Measurements from ENCODE around the gene TRIO. TPM values are rescaled to one million over a fixed set of nuclear protein-coding genes. Genes with fewer than 3 reads are reported as not detected.
A peak's percentile ranks its signal among the peaks of the same experiment; 100 is the strongest.

Gene TRIO
- total RNA-seq, 1 experiment from 2014 or later, result 99.6 TPM

DNA sequence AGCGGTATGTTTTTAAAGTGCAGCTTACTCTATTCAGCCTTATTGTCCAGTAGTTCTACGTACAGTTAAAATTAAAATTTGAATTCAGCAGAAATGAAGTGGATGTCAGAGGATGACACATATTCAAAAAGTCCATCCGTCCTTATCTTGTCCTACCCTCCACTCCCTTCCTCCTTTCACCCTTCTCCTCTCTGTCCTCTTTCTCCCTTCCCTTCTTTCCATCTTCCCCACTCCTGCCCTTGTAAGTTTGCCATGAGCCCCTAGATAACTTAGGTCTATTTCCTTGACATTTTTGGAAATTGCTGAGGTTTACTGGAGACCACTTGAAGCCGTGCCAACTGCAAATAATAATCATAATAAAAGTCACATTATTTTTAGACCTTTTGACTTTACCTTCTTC, 67.6 kb downstream of the TRIO start:
- Histone ChIP-seq H3K4me3 (no peak overlapping the region), H3K27ac (no peak overlapping the region), H3K4me1 (replicated peaks) (peaks cover 52% of the 10 kb centered on the region), H3K36me3 (0 out of 2 replicates have a peak, but pooled peaks cover 3% of the 10 kb centered on the region), H3K27me3 (replicated peaks) (no peaks in the 10 kb centered on the region), H3K9me3 (replicated peaks) (no peaks in the 10 kb centered on the region)
- no peak for DNase-seq (ENCODE audit: low read depth in 1 of 2, low spot score in 2 of 2)

DNA sequence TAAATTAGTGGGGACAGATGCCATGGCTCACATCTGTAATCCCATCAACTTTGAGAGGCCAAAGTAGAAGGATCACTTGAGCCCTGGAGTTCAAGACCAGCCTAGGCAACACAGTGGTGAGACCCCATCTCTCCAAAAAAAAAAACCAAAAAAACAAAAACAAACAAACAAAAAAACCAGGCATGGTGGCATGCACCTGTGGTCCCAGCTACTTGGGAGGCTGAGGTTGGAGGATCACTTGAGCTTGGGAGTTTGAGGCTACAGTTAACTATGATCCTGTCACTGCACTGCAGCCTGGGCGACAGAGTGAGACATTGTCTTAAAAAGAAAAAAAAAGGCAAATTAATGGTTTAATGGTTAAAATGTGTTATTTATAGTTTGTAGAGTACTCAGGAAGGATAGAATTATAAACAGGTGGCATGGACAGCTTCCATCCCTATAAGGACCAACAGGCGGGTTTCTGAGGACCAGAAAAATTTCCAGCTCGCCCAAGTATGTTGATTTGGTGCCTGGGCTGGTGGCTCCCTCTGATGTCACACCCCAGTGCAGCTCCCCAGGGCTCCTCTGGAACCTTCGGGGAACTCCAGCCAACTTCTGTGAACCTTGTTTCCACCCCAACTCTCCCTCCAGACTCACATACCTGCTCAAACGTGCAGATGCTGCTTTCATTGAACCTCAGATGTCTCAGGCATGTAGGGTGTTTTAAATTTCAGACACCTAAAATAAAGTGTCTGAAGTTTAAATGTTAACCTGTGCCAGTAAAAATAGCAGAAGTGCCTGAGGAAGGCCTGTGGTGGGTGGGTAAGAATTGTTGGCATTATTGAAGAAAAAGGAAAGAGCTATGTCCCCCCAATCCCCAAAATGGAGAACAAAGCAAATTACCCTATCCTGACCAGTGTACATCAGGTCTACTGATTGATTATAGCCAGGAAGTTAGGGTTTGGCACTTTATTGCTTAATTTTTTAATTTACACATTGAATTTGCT, 69.0 kb downstream of the TRIO start:
- Histone ChIP-seq H3K9me3 (replicated peaks) (no peaks in the 10 kb centered on the region), H3K27me3 (replicated peaks) (no peaks in the 10 kb centered on the region), H3K4me1 (replicated peaks) (peaks cover 54% of the 10 kb centered on the region), H3K27ac (no peak overlapping the region), H3K36me3 (peaks cover 7% of the 10 kb centered on the region; the same call in 1 of the 2 replicates), H3K4me3 (no peak overlapping the region)
- no peak for DNase-seq (ENCODE audit: low read depth in 1 of 2, low spot score in 2 of 2)

GRCh38 chr5:14212838-14213237, 69.7 kb downstream of the TRIO start:
- Histone ChIP-seq H3K4me1 (replicated peaks) (peaks cover 56% of the 10 kb centered on the region), H3K4me3 (no peak overlapping the region), H3K27me3 (replicated peaks) (no peaks in the 10 kb centered on the region), H3K27ac (no peak overlapping the region), H3K36me3 (peaks cover 7% of the 10 kb centered on the region; the same call in 1 of the 2 replicates), H3K9me3 (replicated peaks) (no peaks in the 10 kb centered on the region)
- DNase-seq (ENCODE audit: low read depth in 1 of 2, low spot score in 2 of 2), result no peak

GRCh38 chr5:14213253-14213652, 70.1 kb downstream of the TRIO start:
- no peaks in the 10 kb centered on the region for H3K27me3 ChIP-seq (replicated peaks)
- no peak overlapping the region for H3K4me3 ChIP-seq
- peaks cover 7% of the 10 kb centered on the region; the same call in 1 of the 2 replicates for H3K36me3 ChIP-seq
- peaks cover 56% of the 10 kb centered on the region for H3K4me1 ChIP-seq (replicated peaks)
- no peaks in the 10 kb centered on the region for H3K9me3 ChIP-seq (replicated peaks)
- no peak overlapping the region for H3K27ac ChIP-seq
- DNase-seq (ENCODE audit: low read depth in 1 of 2, low spot score in 2 of 2), result no peak

GRCh38 chr5:14213813-14214585, 70.9 kb downstream of the TRIO start:
- H3K4me1 ChIP-seq (replicated peaks), result peaks cover 56% of the 10 kb centered on the region

DNA sequence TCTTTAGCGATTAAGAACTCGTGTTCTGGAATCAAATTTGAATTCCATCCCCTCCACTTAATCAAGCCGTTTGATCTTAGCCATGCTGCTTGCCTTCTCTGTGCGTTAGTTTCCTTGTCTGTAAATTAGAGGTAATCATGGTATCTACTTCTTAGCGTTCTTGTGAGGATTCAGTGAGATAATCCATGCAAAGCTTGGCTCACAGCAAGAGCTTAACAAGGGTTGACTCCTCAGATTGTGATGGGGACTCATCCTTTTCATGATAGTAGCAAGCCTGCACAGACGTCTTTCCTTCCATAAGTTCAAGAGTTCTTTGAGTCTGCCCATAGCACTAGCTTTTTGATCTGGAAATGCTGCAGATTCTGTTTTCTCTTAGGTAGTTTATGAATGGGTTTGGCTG, 72.8 kb downstream of the TRIO start:
- H3K4me1 ChIP-seq (replicated peaks), result peaks cover 46% of the 10 kb centered on the region
- no peaks in the 10 kb centered on the region for H3K27me3 ChIP-seq (replicated peaks)
- H3K27ac ChIP-seq, result no peak overlapping the region
- no peak overlapping the region for H3K4me3 ChIP-seq
- DNase-seq (ENCODE audit: low read depth in 1 of 2, low spot score in 2 of 2), result no peak
- peaks cover 10% of the 10 kb centered on the region; the same call in 1 of the 2 replicates for H3K36me3 ChIP-seq
- H3K9me3 ChIP-seq (replicated peaks), result no peaks in the 10 kb centered on the region

More at GRCh38 chr5:14213813-14214585, 70.9 kb downstream of the TRIO start:
- H3K27ac ChIP-seq, result no peak overlapping the region
- DNase-seq (ENCODE audit: low read depth in 1 of 2, low spot score in 2 of 2), result no peak
- no peaks in the 10 kb centered on the region for H3K27me3 ChIP-seq (replicated peaks)
- no peaks in the 10 kb centered on the region for H3K9me3 ChIP-seq (replicated peaks)
- H3K36me3 ChIP-seq, result peaks cover 7% of the 10 kb centered on the region; the same call in 1 of the 2 replicates
- H3K4me3 ChIP-seq, result no peak overlapping the region

- Histone ChIP-seq H3K4me1 (replicated peaks) (peaks cover 44% of the 10 kb centered on the region), H3K9me3 (replicated peaks) (no peaks in the 10 kb centered on the region), H3K4me3 (no peak overlapping the region), H3K27me3 (replicated peaks) (no peaks in the 10 kb centered on the region), H3K27ac (no peak overlapping the region), H3K36me3 (peaks cover 10% of the 10 kb centered on the region; the same call in 1 of the 2 replicates)
- DNase-seq (ENCODE audit: low read depth in 1 of 2, low spot score in 2 of 2), result no peak
Observed at GRCh38 chr5:14216372-14216771, 73.2 kb downstream of the TRIO start.

DNA sequence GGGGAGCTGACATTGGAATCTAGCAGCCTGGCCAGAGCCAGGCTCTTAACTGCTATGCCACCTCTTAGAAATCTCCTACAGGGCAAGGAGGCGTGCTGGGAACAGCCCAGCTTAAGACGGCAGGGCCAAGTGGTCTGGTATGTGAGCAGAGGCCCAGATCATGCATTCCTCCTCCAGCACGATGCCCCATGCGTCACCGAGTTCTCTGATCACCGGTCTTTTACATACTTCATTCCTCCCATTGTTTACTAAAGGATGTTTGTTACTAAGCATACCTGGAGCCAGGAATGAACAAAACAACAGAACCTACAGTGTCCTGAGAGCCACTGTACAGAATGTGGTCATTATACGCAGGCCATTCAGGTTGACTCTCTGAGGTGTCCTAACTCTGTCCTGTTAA, 73.8 kb downstream of the TRIO start:
- Histone ChIP-seq H3K9me3 (replicated peaks) (no peaks in the 10 kb centered on the region), H3K27me3 (replicated peaks) (no peaks in the 10 kb centered on the region), H3K36me3 (peaks cover 13% of the 10 kb centered on the region), H3K27ac (no peak overlapping the region), H3K4me3 (no peak overlapping the region), H3K4me1 (replicated peaks) (peaks cover 44% of the 10 kb centered on the region)
- DNase-seq (ENCODE audit: low read depth in 1 of 2, low spot score in 2 of 2), result no peak

DNA sequence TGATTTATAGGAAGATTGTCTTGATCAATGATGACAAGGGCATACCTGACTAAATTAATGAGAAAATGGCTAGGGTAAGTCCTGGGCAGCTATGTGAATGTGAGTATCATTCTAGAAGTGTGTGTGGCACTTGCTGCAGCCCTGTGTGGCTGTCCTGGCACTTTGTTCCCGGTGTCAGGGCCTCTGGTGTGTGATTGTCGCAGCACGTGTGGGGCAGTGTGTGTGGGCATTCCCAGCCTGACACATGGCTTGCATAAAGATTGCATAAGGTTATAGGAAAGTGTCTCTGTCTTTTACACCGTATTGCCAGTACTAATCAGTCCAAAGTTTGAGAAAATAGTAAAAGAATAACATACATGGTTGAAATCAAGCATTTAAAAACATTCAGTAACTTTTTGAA, 74.4 kb downstream of the TRIO start:
- H3K27ac ChIP-seq, result no peak overlapping the region
- peaks cover 44% of the 10 kb centered on the region for H3K4me1 ChIP-seq (replicated peaks)
- no peak overlapping the region for H3K4me3 ChIP-seq
- peaks cover 14% of the 10 kb centered on the region for H3K36me3 ChIP-seq
- no peaks in the 10 kb centered on the region for H3K9me3 ChIP-seq (replicated peaks)
- no peak for DNase-seq (ENCODE audit: low read depth in 1 of 2, low spot score in 2 of 2)
- no peaks in the 10 kb centered on the region for H3K27me3 ChIP-seq (replicated peaks)

- peaks cover 44% of the 10 kb centered on the region for H3K4me1 ChIP-seq (replicated peaks)
- H3K27ac ChIP-seq, result no peak overlapping the region
- H3K9me3 ChIP-seq (replicated peaks), result no peaks in the 10 kb centered on the region
- no peak overlapping the region for H3K4me3 ChIP-seq
- peaks cover 16% of the 10 kb centered on the region for H3K36me3 ChIP-seq
- no peaks in the 10 kb centered on the region for H3K27me3 ChIP-seq (replicated peaks)
- DNase-seq (ENCODE audit: low read depth in 1 of 2, low spot score in 2 of 2), result no peak
Observed at GRCh38 chr5:14218011-14218410, 74.9 kb downstream of the TRIO start.

DNA sequence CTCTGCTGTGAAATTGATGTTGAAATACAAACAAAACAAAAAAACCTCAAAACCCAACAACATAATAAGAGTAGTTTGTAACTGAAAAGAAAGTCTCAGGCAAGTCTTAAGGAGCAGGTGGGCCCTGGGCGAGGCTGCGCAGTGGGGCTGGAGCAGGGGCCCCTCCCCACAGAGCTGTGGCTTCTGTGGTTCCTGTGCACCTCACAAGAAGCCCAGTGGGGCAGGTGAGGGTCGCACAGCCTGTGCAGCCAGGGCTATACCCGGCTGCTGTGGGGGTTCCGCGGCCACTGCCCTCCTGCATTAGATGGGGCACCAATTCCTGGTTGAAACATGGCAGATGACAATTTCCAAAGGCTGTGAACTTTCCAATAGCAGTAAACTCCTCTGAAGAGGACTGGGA, 75.3 kb downstream of the TRIO start:
- Histone ChIP-seq H3K36me3 (peaks cover 21% of the 10 kb centered on the region), H3K9me3 (replicated peaks) (no peaks in the 10 kb centered on the region), H3K4me3 (no peak overlapping the region), H3K4me1 (replicated peaks) (peaks cover 44% of the 10 kb centered on the region), H3K27me3 (replicated peaks) (no peaks in the 10 kb centered on the region), H3K27ac (no peak overlapping the region)
- DNase-seq (ENCODE audit: low read depth in 1 of 2, low spot score in 2 of 2), result no peak

- Histone ChIP-seq H3K36me3 (peaks cover 23% of the 10 kb centered on the region), H3K27me3 (replicated peaks) (no peaks in the 10 kb centered on the region), H3K9me3 (replicated peaks) (no peaks in the 10 kb centered on the region), H3K27ac (no peak overlapping the region; the same call in 1 of the 2 replicates), H3K4me1 (replicated peaks) (peaks cover 44% of the 10 kb centered on the region), H3K4me3 (no peak overlapping the region)
- peak in 1 of 2 experiments; percentile 56 for DNase-seq (ENCODE audit: low read depth in 1 of 2, low spot score in 2 of 2)
Observed at GRCh38 chr5:14218897-14219573, 75.9 kb downstream of the TRIO start.

DNA sequence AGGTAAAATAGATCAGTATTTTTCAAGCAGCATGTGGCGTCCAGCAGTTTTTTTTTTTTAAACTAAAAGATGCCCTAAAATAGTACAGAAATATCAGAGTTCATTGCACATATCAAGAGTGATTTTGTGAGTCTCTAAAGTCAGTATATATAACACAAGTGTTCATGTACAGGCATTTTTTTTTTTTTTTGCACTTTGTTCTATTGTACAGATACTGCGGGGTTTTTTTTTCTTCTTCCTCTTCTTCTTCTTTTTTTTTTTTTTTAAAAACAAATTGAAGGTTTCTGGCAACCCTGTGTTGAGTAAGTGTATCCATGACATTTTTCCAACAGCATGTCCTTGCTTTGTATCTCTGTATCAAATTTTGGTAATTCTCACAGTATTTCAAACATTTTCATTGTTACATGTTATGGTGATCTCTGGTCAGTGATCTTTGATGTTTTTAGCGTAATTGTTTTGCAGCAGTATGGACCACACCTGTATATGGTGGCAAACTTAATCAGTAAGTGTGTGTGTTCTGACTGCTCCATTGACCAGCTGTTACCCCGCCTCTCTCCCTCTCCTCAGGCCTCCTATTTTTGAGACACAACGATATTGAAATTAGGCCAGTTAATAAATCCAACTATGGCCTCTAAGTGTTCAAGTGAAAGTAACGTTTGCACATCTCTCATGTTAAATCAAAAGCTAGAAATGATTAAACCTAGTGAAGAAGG, 76.8 kb downstream of the TRIO start:
- Histone ChIP-seq H3K36me3 (peaks cover 19% of the 10 kb centered on the region), H3K27me3 (replicated peaks) (no peaks in the 10 kb centered on the region), H3K27ac (no peak overlapping the region), H3K4me3 (no peak overlapping the region), H3K4me1 (replicated peaks) (peaks cover 44% of the 10 kb centered on the region), H3K9me3 (replicated peaks) (no peaks in the 10 kb centered on the region)
- DNase-seq (ENCODE audit: low read depth in 1 of 2, low spot score in 2 of 2), result no peak
